Gastrocnemius medialis (tissue), 4 donors: Measurements from ENCODE around the gene HMCN2. TPM values are rescaled to one million over a fixed set of nuclear protein-coding genes. Genes with fewer than 3 reads are reported as not detected.

ENCODE experiments used
- ATAC-seq, 2 donors: fragments of 150-250 bp; one replicate each; pipeline ENCODE4 v1.9.1; 2016
- DNase-seq, 2 donors: peaks; one replicate each; pipeline ENCODE4 v3.0.0-alpha.2; 2019
- H3K27ac ChIP-seq, 4 donors: fragments of 200-600 bp; sonication (generic); 1 replicate in 1 of 4; 2 replicates in 3 of 4; pipeline ENCODE4 v1.5.1; 2016 to 2018; ENCODE audit warnings: mild to moderate bottlenecking in 2 of 4, moderate library complexity in 1 of 4
- H3K27me3 ChIP-seq, 3 donors: fragments of 200-600 bp; sonication (generic) in 2 of 3; 1 replicate in 1 of 3; 2 replicates in 2 of 3; pipeline versions ENCODE4 v1.5.1 to v1.6.0; 2016 to 2019; ENCODE audit warnings: mild to moderate bottlenecking in 1 of 3, moderate library complexity in 1 of 3
- H3K36me3 ChIP-seq, 2 donors: fragments of 200-600 bp; sonication (generic) in 1 of 2; one replicate each; pipeline ENCODE4 v1.5.1; 2017 to 2018
- H3K4me1 ChIP-seq, 2 donors: fragments of 200-600 bp; sonication (generic) in 1 of 2; one replicate each; pipeline ENCODE4 v1.5.1; 2016 to 2017; ENCODE audit warnings: mild to moderate bottlenecking in 2 of 2
- H3K4me3 ChIP-seq, 4 donors: fragments of 200-600 bp; sonication (generic) in 3 of 4; 1 replicate in 1 of 4; 2 replicates in 3 of 4; pipeline ENCODE4 v1.5.1; 2016 to 2019; ENCODE audit warnings: mild to moderate bottlenecking in 2 of 4
- H3K9me3 ChIP-seq, 3 donors: fragments of 200-600 bp; sonication (generic) in 2 of 3; 1 replicate in 1 of 3; 2 replicates in 2 of 3; pipeline ENCODE4 v1.5.1; 2016 to 2019
- POLR2A ChIP-seq, 2 donors: fragments of 450-650 bp; IDR thresholded peaks; one replicate each; pipeline ENCODE4 v1.6.1; 2017; ENCODE audit warnings: antibody characterized with exemption in 2 of 2, mild to moderate bottlenecking in 2 of 2, moderate library complexity in 2 of 2
- in situ Hi-C, 4 donors: fragments of 200-750 bp; cut with MboI; loops; one replicate each; pipeline versions ENCODE4 v1.15.0 to v1.8.0; 2017; ENCODE audit warnings: low sequenced_read_pairs in 4 of 4
- intact Hi-C: fragments of 100-400 bp; cut with DNase I; formaldehyde crosslinking; loops from one replicate; pipeline ENCODE4 v1.15.1; 2023; ENCODE audit warnings: low total_unique reads
- total RNA-seq, 4 donors: library from RNA; depleted of rRNA; stranded (reverse); fragments of >200 nt; gene quantifications; one replicate each; pipeline versions ENCODE4 v1.1.0 to v1.2.3, GENCODE V29; 2016
- TF ChIP-seq, protein P1 (sequence below), 5 experiments: fragments of 450-650 bp in 3 of 5; fragments of 200-600 bp in 2 of 5; sonication (generic) in 2 of 5; IDR thresholded peaks in 4 of 5; conservative IDR thresholded peaks in 1 of 5; 1 replicate in 4 of 5; 2 replicates in 1 of 5; pipeline ENCODE4 v1.5.1; 2016 to 2019; ENCODE audit warnings: antibody characterized with exemption in 5 of 5, mild to moderate bottlenecking in 3 of 5, moderate library complexity in 3 of 5

The HMCN2 gene
- total RNA-seq, 4 donors from 2014 or later = 1.9 to 8.5 (median 7.7) TPM

DNA sequence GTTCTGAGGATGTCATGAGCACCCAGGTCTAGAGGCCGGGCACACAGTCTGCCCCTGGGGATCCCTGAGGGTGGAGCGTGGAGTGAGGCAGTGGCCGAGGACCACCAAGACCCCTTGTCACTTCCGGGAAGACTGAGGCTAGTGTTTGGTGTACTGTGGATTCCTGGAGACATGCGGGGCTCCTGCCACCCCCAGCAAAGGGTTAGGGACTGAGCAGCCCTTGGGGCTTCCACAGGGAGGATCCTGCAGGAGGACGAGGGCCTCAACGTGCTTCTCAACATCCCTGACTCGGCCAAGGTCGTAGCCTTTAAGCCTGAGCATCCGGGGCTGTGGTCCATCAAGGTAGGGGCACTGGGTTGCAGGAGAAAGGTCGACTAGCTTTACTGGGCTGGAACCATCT, 29.9 kb downstream of the HMCN2 start:
- Histone ChIP-seq H3K9me3 (no peaks in the 10 kb centered on the region), H3K36me3 (no peaks in the 10 kb centered on the region), H3K27me3 (peaks cover 0 to 4% (median 4%) of the 10 kb centered on the region in 3 donors), H3K27ac (no peak overlapping the region), H3K4me1 (no peaks in the 10 kb centered on the region), H3K4me3 (no peak overlapping the region)
- ATAC-seq = no peak
- in situ Hi-C loops (no loop called here), intact Hi-C loops (no loop called here)
- DNase-seq = no peak
- TF ChIP-seq, protein P1, sequence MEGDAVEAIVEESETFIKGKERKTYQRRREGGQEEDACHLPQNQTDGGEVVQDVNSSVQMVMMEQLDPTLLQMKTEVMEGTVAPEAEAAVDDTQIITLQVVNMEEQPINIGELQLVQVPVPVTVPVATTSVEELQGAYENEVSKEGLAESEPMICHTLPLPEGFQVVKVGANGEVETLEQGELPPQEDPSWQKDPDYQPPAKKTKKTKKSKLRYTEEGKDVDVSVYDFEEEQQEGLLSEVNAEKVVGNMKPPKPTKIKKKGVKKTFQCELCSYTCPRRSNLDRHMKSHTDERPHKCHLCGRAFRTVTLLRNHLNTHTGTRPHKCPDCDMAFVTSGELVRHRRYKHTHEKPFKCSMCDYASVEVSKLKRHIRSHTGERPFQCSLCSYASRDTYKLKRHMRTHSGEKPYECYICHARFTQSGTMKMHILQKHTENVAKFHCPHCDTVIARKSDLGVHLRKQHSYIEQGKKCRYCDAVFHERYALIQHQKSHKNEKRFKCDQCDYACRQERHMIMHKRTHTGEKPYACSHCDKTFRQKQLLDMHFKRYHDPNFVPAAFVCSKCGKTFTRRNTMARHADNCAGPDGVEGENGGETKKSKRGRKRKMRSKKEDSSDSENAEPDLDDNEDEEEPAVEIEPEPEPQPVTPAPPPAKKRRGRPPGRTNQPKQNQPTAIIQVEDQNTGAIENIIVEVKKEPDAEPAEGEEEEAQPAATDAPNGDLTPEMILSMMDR (IDR thresholded peaks at IDR 0.05 in 4 of 5, conservative IDR thresholded peaks at IDR 0.05 in 1 of 5) = no peak
- no peak for TF ChIP-seq POLR2A (IDR thresholded peaks at IDR 0.05)

DNA sequence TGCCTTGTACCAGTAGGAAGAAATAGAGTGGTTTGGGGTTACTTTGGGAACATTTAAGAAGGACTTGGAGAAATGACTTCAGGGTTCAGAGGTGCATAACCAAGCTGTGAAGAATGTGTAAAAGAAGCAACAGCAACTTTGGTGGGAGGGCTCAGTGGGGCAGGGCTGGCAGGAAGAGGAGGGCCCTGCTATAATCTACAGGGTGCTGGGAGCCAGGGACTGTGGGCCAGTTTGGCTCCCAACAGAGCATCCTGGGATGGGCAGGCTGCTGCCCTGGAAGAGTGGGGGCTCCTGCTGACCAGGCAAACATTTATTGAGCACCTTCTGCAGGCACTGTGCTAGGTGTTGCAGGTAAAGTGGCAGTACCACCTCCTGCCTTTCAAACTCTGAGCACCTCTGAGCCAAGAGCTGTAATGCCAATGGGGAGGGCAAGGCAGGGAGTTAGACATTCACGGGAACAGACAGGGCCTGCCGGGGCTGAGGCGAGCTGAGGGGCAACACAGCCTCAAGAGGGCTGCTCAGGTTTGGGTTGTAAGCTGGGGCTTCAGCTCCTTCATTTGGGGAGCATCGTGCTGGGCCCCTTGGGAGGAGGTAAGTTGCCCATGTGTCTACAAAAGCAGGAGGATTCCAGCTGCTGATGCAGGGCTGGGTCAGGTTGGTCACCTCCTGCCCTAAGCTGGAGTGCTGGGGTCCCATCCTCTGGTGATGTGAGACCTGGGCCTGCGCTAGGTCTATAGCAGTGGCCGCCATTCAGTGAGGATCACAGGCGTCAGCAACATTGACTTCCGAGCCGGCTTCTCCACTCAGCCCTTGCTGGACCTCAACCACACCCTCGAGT, 30.6 kb downstream of the HMCN2 start:
- no peak for ATAC-seq
- Histone ChIP-seq H3K4me3 (no peak overlapping the region), H3K27ac (no peak overlapping the region), H3K4me1 (no peaks in the 10 kb centered on the region), H3K36me3 (no peaks in the 10 kb centered on the region), H3K9me3 (no peaks in the 10 kb centered on the region), H3K27me3 (peaks cover 0 to 11% (median 4%) of the 10 kb centered on the region in 3 donors)
- in situ Hi-C loops (no loop called here), intact Hi-C loops (no loop called here)
- DNase-seq = no peak
- TF ChIP-seq, protein P1 (IDR thresholded peaks at IDR 0.05 in 4 of 5, conservative IDR thresholded peaks at IDR 0.05 in 1 of 5) = no peak
- no peak for TF ChIP-seq POLR2A (IDR thresholded peaks at IDR 0.05)

DNA sequence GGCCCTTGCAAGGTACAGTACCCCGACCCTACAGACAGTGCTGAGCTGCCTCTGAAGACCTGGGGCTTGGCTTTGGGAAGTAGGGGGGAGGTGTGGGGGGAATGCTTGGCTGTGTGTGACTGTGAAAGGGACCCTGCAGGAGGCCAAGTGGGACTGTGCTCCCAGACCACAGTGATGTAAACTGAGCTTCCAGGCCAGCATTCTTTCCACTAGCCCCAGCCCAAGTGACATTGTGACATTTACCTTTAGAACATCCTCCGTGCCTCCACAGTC, 31.2 kb downstream of the HMCN2 start:
- intact Hi-C loops = no loop called here
- no peak for TF ChIP-seq POLR2A (IDR thresholded peaks at IDR 0.05)
- TF ChIP-seq, protein P1 (IDR thresholded peaks at IDR 0.05 in 4 of 5, conservative IDR thresholded peaks at IDR 0.05 in 1 of 5) = no peak

GRCh38 chr9:130297371-130297770, 31.8 kb downstream of the HMCN2 start:
- Histone ChIP-seq H3K4me3 (no peak overlapping the region), H3K36me3 (no peaks in the 10 kb centered on the region), H3K27me3 (peaks cover 2 to 11% (median 4%) of the 10 kb centered on the region in 3 donors), H3K4me1 (no peaks in the 10 kb centered on the region), H3K9me3 (no peaks in the 10 kb centered on the region), H3K27ac (no peak overlapping the region)
- TF ChIP-seq, protein P1 (IDR thresholded peaks at IDR 0.05 in 4 of 5, conservative IDR thresholded peaks at IDR 0.05 in 1 of 5) = no peak
- TF ChIP-seq POLR2A (IDR thresholded peaks at IDR 0.05) = no peak
- DNase-seq = no peak
- in situ Hi-C loops (no loop called here), intact Hi-C loops (no loop called here)
- no peak for ATAC-seq

More for the DNA sequence above, 31.2 kb downstream of the HMCN2 start:
- in situ Hi-C loops = no loop called here
- no peaks in the 10 kb centered on the region for H3K9me3 ChIP-seq
- ATAC-seq (no peak), DNase-seq (no peak)
- peaks cover 0 to 11% (median 4%) of the 10 kb centered on the region in 3 donors for H3K27me3 ChIP-seq
- no peak overlapping the region for H3K4me3 ChIP-seq
- no peaks in the 10 kb centered on the region for H3K36me3 ChIP-seq
- no peak overlapping the region for H3K27ac ChIP-seq
- H3K4me1 ChIP-seq = no peaks in the 10 kb centered on the region
